GM19023 (cell line): ENCODE data around the gene ZSCAN25.
"Not testable (repeated sequence)": the region's sequence is repeated elsewhere in the genome, so short reads cannot be mapped to it uniquely, and the experiment has no call there.

ENCODE experiments used
- ATAC-seq: cut with Tn5 transposase; IDR thresholded peaks from one replicate; pipeline ENCODE4 v1.9.1; 2021; ENCODE audit warnings: mild to moderate bottlenecking, moderate library complexity; ENCODE audit not compliant: unreplicated experiment

Gene ZSCAN25

DNA sequence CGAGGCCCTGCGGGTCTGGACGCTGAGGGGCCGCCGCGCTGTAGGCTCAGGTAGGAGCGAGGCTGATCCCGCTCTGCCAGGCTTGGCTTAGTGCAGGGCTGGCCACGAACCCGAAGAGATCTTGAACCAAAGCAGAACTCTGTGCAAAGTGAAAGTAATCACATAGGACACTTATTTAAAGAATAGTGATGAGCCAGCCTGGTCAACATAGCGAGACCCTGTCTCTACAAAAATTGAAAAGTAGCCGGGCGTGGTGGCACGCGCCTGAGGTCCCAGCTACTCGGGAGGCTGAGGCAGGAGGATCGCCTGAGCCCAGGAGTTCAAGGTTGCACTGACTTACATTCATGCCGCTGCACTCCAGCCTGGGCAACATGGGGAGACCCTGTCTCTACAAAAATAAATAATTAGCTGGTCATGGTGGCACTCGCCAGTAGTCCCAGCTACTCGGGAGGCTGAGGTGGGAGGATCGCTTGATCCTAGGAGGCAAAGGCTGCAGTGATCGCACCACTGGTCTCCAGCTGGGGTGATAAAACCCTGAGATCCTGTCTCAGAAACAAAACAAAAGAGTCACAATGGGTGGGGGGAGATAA is 541 bp downstream of the ZSCAN25 start:
- ATAC-seq = no peak

GRCh38 chr7:99618726-99619125 is 2.0 kb downstream of the ZSCAN25 start:
- ATAC-seq = no peak

DNA sequence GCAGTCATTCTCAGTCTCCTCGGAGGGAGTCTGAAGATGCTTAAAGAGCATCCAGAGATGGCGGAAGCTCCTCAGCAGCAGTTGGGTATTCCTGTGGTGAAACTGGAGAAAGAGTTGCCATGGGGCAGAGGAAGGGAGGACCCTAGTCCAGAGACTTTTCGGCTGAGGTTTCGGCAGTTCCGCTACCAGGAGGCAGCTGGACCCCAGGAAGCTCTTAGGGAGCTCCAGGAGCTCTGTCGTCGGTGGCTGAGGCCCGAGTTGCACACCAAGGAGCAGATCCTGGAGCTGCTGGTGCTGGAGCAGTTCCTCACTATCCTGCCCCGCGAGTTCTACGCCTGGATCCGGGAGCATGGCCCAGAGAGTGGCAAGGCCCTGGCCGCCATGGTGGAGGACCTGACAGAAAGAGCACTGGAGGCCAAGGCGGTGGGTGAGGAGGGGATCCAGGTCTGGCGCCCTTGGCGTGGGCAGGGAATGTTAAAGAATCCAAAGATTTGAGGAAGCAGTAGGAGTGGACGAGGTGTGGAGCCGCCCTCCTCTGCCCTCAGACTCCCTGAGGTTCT is 2.9 kb downstream of the ZSCAN25 start:
- no peak for ATAC-seq

GRCh38 chr7:99621271-99621670 is 4.5 kb downstream of the ZSCAN25 start:
- no peak for ATAC-seq

DNA sequence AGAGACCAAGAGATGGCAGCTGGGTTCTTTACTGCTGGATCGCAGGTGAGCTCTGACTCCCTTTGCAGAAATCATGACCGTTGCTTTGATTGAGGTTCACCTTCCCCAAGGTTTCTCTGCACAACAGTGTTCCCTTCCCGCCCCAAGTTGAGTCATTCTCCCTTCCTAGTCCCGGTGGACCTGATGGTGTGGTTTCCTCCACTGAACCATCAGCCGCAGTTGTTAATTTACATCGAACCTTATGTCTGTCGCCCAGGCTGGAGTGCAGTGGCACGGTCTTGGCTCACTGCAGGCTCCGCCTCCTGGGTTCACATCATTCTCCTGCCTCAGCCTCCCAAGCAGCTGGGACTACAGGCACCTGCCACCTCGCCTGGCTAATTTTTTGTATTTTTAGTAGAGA is 5.8 kb downstream of the ZSCAN25 start:
- no peak for ATAC-seq

GRCh38 chr7:99623091-99623693 is 6.4 kb downstream of the ZSCAN25 start:
- no peak for ATAC-seq

DNA sequence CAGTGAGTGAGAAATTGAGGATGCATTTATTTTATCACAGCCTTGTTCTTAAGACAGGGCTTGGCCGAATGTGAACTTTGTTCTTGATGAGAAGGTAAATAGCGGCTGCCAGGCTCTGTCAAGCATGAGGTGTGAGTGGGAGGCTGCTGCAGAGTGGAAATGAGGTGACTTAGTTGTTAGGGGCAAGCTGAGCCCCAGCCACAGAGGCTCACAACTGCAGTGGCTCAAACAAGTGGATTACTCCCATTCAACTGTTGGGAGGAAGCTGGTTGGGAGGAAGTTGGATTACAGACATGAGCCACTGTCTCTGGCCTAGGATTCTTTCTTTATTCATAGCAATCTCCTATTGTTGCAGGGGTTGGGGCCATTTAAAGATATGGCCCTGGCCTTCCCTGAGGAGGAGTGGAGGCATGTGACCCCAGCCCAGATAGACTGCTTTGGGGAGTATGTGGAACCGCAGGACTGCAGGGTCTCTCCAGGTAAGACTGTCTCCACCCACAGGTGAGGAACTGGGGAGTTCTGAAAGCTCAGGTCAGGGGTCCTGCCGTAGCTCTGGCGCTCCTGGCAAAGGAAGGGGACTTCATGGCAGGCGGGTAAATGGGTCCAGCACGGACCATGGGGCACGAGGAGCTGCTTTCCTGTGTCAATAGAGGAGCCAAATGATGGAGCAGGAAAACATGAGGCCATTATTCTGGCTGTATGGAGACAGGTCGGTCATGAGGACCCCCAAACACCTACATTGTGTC is 7.1 kb downstream of the ZSCAN25 start:
- ATAC-seq = no peak

- ATAC-seq = no peak
These were observed 7.7 kb downstream of the ZSCAN25 start for GRCh38 chr7:99624484-99624883.

DNA sequence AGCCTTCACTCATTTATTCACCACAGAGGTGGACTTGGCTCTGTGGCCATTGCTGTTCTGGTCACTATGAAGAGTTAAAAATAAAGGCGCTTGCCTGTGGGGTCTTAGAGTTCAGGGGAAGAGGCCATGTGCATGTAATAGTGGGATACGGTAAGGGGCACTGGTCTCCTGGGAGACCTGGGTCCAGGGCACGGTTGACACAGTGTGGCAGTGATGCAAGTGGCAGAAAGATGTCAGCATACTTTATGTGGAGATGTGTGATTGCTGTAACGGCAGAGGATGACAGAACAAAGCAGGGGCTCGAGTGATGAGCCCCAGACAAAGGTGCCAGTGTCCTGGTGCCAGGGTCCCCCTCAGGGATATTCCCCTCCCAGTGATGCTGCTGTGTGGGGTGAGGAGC is 8.6 kb downstream of the ZSCAN25 start:
- no peak for ATAC-seq

- ATAC-seq = no peak
These were observed 9.2 kb downstream of the ZSCAN25 start for GRCh38 chr7:99625961-99626360.

DNA sequence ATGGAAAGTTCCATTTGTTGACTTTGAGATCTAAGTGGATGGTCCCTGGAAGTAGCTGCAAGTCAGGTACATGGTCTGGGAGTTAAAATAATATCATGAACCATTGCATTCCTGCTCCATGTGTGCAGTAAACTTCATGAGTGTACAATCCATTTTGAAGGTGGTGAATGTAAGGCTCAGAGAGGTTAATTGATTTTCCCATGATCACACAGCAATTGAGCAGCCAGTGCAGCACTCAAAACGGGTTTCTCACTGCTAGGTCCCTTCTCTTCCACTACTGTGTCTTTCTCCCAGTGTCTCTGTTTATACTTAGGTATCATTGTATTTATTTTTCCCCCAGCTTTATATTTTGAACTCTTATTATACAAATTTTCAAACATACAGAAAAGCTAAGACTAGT is 9.9 kb downstream of the ZSCAN25 start:
- no peak for ATAC-seq

- ATAC-seq = no peak
These were observed 10.8 kb downstream of the ZSCAN25 start for GRCh38 chr7:99627513-99627912.

DNA sequence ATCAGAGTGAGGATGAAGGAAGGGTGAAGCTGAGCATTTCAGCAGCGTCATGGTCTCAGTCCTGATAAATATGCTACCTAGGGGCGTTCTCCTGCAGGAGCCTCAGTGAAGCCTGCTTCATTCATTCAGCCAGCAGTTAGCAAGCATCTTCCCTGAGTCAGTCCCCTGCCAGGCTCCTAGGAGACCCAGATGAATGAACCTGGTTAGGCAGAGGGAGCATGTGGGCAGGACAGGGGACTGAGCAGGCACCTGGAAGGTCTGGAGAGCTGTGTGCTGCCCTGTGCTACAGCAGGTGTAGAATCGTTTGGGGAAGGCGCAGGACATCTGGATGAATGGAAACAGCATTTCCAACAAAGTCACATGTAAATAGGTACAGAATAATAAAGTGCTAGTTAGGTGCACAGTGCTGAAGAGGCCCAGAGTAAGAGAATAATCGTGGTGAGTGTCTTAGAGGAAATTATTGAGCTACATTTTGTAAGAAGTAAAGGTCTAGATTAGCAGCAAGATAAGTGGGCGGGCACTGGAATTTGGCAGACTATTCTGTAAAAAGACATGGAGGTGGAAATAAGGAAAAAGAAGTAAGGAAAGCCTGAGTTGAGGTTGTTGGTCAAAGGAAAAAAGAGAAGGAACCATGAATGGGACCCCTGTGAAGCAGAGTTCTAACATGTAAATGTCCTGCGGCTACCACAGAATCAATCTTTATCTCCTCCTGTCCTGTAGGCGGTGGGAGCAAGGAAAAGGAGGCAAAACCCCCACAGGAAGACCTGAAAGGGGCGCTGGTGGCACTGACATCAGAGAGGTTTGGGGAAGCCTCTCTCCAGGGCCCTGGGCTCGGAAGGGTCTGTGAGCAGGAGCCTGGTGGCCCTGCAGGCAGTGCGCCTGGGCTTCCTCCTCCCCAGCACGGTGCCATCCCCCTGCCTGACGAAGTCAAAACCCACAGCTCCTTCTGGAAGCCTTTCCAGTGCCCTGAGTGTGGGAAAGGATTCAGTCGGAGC is 12.0 kb downstream of the ZSCAN25 start:
- no peak for ATAC-seq

GRCh38 chr7:99629643-99630042 is 12.9 kb downstream of the ZSCAN25 start:
- no peak for ATAC-seq

DNA sequence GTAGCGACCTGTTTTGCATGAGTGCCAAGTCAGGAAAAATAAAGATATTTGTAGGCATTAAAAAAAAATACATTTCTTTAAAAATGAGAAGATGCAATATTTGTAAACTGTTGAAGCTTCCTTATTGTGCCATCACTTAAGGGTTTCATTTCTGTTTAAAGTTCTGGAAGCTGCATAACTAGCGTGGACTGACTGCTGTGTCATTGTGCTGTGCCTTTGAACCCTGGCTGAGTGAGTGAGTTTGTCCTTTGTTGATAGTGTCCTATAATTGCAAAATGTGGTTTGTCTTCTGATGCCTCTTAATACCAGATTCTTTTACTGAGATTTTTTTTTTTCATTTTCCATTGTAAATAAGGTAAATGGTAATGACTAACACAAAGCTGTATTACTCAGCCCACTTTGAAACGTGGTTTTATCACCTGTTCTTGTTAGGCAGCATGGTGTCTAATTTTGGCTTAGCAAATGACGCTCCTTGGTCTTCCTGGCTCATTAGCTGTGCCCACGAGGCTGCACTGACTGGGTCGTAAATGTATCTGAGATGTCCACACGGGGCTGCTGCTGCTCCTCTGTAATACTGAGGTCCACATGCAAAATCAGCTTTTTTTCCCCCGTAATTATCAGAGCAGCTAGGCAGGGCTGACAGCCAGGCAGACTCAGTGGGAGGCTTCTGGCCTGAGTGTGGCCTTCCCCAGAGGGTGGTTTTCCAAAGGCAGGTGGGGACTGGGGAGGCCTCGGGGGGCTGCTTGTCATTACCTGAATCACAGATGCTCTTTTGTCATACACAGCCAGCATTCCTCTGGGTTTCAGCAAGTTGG is 14.8 kb downstream of the ZSCAN25 start:
- ATAC-seq = no peak

DNA sequence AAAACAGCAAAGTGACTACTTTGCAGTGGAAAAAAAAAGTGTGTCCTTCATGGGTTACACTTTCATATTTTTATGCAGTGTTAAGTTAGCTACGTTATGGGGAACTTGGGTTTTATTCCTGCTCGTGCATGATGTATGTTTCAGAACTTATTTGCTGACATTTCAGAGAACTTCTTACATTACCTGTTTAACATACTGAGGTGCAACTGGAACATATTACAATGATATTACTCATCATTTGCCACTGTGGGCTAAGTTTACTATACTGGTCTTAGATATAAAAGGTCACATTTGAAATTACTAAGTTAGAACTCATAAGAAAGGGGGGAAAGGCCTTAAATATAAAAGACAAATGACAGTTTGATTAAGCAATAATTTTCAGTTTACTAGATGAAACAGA is 20.7 kb downstream of the ZSCAN25 start:
- not testable (repeated sequence) for ATAC-seq

DNA sequence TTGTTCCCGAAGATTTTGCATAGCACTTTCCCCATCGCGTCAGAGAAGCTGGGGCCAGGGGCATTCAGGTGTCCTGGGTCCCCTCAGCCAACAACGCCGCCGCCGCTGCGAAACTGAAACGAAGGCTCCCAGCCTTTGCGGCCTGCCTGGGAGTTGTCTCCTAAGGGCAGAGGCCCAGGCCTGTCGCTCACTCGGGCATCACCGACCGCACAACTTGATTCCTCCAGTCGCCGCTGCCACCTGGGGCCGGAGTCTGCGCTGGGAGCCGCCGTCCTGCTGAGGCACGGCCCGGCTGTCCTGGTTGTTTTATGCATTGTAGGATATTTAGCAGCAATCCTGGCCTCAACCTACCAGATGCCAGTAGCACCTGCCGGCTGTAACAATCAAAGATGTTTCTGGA is 22.0 kb downstream of the ZSCAN25 start:
- no peak for ATAC-seq

GRCh38 chr7:99639267-99639666 is 22.5 kb downstream of the ZSCAN25 start:
- no peak for ATAC-seq

GRCh38 chr7:99642027-99642426 is 25.3 kb downstream of the ZSCAN25 start:
- ATAC-seq = no peak

DNA sequence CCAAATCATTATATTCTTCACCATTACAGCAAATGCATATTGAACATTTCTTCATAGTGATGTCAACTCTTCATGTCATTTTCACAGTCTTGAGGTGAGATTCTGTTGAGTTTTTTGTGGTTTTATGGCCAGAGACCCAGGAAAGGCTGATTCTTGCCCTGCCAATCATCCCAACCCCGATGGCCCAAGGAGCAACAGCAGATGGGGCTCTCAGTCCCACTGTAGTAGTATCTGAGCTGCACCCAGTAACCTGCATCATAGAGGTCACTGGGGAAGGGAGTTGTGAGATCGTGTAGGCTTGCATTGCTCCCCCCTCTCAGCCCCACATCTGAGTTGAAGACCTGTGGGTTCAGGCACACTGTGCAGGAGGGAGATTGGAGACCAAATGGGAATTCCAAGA is 26.7 kb downstream of the ZSCAN25 start:
- ATAC-seq = no peak
